ENCODE measurements around the gene AKAP13.

GRCh38 chr15:85398822-85399221 lies 18.4 kb downstream of the AKAP13 start:
- no peak for TF ChIP-seq POLR2A (IDR thresholded peaks at IDR 0.05)
- no peak for TF ChIP-seq CTCF (IDR thresholded peaks at IDR 0.05)

Data from uterus (tissue), 2 donors.